ENCODE results near the gene HEYL.

Gene HEYL

GRCh38 chr1:39645411-39646043, 6.1 kb upstream of the HEYL start:
- DNase-seq (ENCODE audit: low read depth): no peak
- no peak for TF ChIP-seq CTCF (conservative IDR thresholded peaks at IDR 0.05; ENCODE audit: low read depth, low read length)
- H3K4me3 ChIP-seq (ENCODE audit: low read length): no peak overlapping the region

DNA sequence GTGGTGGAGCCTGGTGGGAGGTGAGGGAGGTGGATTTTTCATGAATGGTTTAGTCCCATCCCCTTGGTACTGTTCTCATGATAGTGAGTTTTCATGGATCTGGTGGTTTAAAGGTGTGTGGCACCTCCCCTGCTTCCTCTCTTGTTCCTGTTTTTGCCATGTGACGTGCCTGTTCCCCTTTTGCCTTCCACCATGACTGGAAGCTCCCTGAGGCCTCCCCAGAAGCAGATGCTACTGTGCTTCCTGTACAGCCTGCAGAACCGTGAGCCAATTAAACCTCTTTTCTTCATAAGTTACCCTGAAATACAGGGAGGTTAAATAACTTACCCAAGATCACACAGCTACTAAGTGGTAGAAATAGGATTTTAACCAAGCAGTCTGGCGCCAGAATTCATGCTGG, 4.3 kb upstream of the HEYL start:
- TF ChIP-seq CTCF (conservative IDR thresholded peaks at IDR 0.05; ENCODE audit: low read depth, low read length): no peak
- no peak overlapping the region for H3K4me3 ChIP-seq (ENCODE audit: low read length)
- no peak for DNase-seq (ENCODE audit: low read depth)

GRCh38 chr1:39642796-39643195, 3.4 kb upstream of the HEYL start:
- TF ChIP-seq CTCF (conservative IDR thresholded peaks at IDR 0.05; ENCODE audit: low read depth, low read length): no peak
- no peak for DNase-seq (ENCODE audit: low read depth)
- no peak overlapping the region for H3K4me3 ChIP-seq (ENCODE audit: low read length)

GRCh38 chr1:39640861-39641260, 1.4 kb upstream of the HEYL start:
- no peak overlapping the region for H3K4me3 ChIP-seq (ENCODE audit: low read length)
- DNase-seq (ENCODE audit: low read depth): no peak
- no peak for TF ChIP-seq CTCF (conservative IDR thresholded peaks at IDR 0.05; ENCODE audit: low read depth, low read length)

DNA sequence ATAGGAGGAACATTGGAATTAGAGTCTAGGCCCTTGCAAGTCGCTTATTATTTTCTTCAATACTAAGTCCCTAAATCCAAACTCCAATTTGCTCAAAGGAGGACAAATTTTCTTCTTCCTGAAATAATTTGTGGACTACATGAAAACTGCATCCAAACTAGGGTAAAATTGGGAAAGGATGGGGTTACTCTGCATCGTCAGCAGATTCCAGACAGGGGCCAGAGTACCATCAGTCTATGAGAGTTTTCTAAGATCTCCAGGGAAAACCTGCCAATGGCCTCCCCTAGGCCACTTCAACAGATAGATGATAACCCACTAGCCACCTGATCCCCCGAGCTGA, 508 bp downstream of the HEYL start:
- H3K4me3 ChIP-seq (ENCODE audit: low read length): no peak overlapping the region
- DNase-seq (ENCODE audit: low read depth): no peak
- no peak for TF ChIP-seq CTCF (conservative IDR thresholded peaks at IDR 0.05; ENCODE audit: low read depth, low read length)

DNA sequence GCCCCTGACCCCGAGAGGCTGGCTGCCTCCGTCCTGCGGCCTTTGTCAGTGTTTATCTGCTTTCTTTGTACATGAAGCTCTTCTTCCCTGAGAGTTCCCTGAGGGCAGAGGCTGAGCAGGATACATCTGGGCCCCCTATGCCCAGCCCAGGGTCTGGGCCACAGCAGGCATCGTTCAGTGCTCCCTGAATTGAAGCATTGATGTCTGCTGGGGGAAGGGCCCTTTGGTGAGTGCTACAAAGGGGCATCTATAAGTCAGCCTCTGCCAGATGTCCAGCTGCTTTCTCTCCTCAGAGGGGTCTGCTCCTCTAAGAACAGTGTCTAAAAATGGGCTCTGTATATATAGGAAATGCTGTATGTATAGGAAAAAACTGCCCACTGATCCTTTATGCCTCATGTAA, 2.1 kb downstream of the HEYL start:
- TF ChIP-seq CTCF (conservative IDR thresholded peaks at IDR 0.05; ENCODE audit: low read depth, low read length): no peak
- no peak overlapping the region for H3K4me3 ChIP-seq (ENCODE audit: low read length)
- no peak for DNase-seq (ENCODE audit: low read depth)

GRCh38 chr1:39635871-39636210, 3.6 kb downstream of the HEYL start:
- H3K4me3 ChIP-seq (ENCODE audit: low read length): no peak overlapping the region
- no peak for DNase-seq (ENCODE audit: low read depth)
- TF ChIP-seq CTCF (conservative IDR thresholded peaks at IDR 0.05; ENCODE audit: low read depth, low read length): no peak
